ENCODE results near the gene NDUFV2. TPM values are rescaled to one million over a fixed set of nuclear protein-coding genes. Genes with fewer than 3 reads are reported as not detected.
"Not testable (repeated sequence)": the region's sequence is repeated elsewhere in the genome, so short reads cannot be mapped to it uniquely, and the experiment has no call there.

The NDUFV2 gene
- total and polyA plus RNA-seq, 5 experiments from 2014 or later, result 106 to 166 (median 149) TPM

DNA sequence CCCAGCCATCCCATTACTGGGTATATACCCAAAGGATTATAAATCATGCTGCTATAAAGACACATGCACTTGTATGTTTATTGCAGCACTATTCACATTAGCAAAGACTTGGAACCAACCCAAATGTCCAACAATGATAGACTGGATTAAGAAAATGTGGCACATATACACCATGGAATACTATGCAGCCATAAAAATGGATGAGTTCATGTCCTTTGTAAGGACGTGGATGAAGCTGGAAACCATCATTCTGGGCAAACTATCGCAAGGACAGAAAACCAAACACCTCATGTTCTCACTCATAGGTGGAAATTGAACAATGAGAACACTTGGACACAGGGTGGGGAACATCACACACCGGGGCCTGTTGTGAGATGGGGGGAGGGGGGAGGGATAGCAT lies 9.4 kb upstream of the NDUFV2 start:
- H3K27ac Mint-ChIP-seq, result peak overlapping the region in 6 of 10 donors; percentile 3 to 69 (median 42)
- H3K4me1 Mint-ChIP-seq, result peaks cover 21 to 65% (median 57%) of the 10 kb centered on the region in 4 donors
- H3K9me3 Mint-ChIP-seq, H3K27me3 Mint-ChIP-seq, DNase-seq, H3K36me3 Mint-ChIP-seq, ATAC-seq, H3K4me3 Mint-ChIP-seq: not testable (repeated sequence)
- POLR2A ChIA-PET, result interaction anchor here (0.7 to 13.6 kb wide), 3 partner anchors 9 to 44 kb away, joined by 3 to 254 read pairs (median 3); partner anchors contain the start of gene ANKRD12

DNA sequence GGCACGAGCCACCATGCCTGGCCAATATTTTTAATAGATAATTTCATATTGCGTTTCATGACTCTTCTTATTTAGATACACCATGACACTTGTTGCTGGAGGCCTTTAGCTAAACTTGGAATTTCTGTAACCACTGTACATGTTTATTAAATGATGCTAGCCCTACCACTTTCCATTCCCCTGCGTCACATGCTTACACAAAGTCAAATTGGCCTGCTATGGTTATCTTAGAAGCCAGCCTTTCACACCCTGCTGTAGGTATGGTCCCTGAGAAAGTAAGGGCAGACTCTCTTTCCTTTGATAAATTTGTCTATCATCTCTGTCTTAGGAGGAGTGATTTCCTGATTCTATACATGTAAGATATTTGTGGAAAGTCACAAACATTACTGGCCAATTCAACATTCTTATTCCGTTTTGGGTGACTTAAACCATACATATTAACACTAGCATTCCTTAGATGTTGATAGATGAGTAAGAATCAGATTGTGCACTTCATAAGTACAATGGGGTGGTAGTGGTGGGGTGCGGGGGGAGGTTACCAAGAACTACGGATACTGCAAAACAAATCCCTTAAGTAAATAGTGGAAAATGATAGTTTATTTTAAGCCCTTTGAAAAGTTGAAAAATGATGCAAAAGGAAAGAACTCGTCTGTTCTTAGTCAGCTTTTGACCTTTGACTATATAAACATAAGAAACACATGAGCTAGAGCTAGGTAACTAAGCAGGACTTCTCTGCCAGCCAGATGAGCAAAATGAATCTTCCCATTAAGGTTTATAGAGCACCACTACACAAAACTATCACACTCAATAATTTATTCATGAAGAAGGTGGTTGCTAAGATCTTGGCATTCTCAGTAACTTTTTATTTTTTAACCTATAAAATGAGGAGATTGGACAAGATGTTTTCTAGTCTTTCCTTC lies 7.9 kb upstream of the NDUFV2 start:
- POLR2A ChIA-PET, result interaction anchor here (0.7 to 13.6 kb wide), 3 partner anchors 9 to 43 kb away, joined by 3 to 254 read pairs (median 5); partner anchors contain the start of gene ANKRD12
- H3K36me3 Mint-ChIP-seq, result no peaks in the 10 kb centered on the region
- no peaks in the 10 kb centered on the region for H3K9me3 Mint-ChIP-seq
- peaks cover 21 to 57% (median 48%) of the 10 kb centered on the region in 4 donors for H3K4me1 Mint-ChIP-seq
- H3K27me3 Mint-ChIP-seq, result no peaks in the 10 kb centered on the region
- peak overlapping the region; percentile 87 to 97 (median 94) for H3K27ac Mint-ChIP-seq
- DNase-seq (no peak), ATAC-seq (no peak)
- peak overlapping the region in 9 of 10 donors; percentile 56 to 75 (median 72) for H3K4me3 Mint-ChIP-seq

DNA sequence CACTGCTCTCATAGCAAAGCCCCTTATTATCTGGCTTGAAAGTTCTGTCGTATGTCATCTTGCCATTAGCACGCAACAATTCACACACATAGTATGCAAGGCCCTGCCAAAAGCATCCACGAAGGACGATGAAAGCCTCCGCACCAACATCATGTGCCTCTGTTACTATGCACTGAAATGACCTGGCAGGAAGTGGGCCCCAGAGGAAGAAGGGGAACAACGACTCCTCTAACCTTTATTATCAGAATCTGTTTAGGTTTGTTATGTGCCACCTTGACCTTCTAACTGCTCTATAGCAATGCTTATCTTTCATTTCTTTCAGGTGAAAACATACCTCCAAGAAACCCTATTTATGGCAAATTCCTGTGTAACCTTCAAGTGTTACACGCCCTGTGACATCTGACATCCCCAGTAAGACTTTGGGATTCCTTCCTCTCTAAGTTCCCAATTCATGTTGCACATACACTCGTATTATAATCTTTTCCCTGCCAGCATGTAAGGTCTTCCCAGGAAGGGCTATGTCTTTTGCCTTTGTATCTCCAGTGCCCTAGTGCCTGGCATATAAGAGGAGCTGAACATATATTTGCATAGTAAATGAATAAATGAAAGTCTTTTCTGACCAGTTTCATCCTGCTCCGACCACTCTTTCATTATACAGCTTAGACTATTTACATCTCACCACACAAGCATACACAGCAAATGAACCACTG lies 7.0 kb upstream of the NDUFV2 start:
- ATAC-seq (peak; percentile 61 to 79), DNase-seq (peak in 8 of 10 donors; percentile 22 to 78 (median 60))
- POLR2A ChIA-PET, result interaction anchor here (1.0 to 13.6 kb wide), 2 partner anchors 13 to 42 kb away, joined by 5 to 254 read pairs; partner anchors contain the start of gene ANKRD12
- no peaks in the 10 kb centered on the region for H3K36me3 Mint-ChIP-seq
- H3K4me1 Mint-ChIP-seq, result peaks cover 21 to 51% (median 42%) of the 10 kb centered on the region in 4 donors
- H3K9me3 Mint-ChIP-seq, result no peaks in the 10 kb centered on the region
- H3K4me3 Mint-ChIP-seq, result peak overlapping the region; percentile 16 to 75 (median 70)
- no peaks in the 10 kb centered on the region for H3K27me3 Mint-ChIP-seq
- H3K27ac Mint-ChIP-seq, result peak overlapping the region; percentile 87 to 97 (median 94)

DNA sequence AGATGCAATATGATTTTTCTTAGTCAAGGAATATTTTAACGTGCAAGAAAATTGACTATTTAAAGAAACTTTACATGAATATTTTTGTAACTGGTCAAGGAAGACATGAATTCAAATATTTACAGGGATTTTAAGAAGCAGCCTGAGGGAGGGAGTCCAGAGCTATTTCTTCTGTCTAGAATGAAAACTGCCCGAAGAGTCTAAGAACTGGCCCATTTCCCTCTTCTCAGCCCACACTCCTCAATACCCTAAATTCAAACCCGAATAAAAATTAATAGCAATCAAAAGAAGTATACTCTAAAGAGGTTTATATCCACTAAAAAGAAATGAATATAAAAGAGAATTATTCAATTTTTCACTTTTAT lies 6.5 kb upstream of the NDUFV2 start:
- peak overlapping the region in 9 of 10 donors; percentile 0 to 75 (median 72) for H3K4me3 Mint-ChIP-seq
- peak overlapping the region; percentile 87 to 97 (median 94) for H3K27ac Mint-ChIP-seq
- H3K4me1 Mint-ChIP-seq, result peaks cover 17 to 46% (median 37%) of the 10 kb centered on the region in 4 donors

DNA sequence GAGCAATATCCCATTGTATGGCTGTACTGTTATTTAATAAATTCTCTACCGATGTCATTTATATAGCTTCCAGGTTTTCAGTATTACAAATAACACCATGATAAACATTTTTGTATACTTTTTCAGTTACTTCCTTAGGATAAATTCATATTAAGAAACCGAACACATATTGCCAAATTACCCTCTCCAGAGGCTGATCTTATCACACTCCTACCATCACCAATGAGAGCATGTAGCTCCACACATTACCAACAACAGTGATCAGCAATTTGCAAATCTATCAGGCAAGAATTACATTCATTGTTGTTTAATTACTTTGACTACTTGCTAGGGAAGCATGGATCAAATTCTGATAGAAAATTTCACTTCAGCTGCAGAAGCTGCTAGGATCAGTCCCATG lies 5.8 kb upstream of the NDUFV2 start:
- POLR2A ChIA-PET, result interaction anchor here (13.6 kb wide), 1 partner anchor 40 kb away, joined by 254 read pairs; the partner anchor contains the start of gene ANKRD12
- Mint-ChIP-seq H3K4me1 (peaks cover 18 to 46% (median 35%) of the 10 kb centered on the region in 4 donors), H3K36me3 (no peaks in the 10 kb centered on the region), H3K9me3 (no peaks in the 10 kb centered on the region), H3K27ac (peak overlapping the region in 2 of 10 donors; percentile 56 to 58), H3K4me3 (peak overlapping the region in 1 of 10 donors; percentile 26), H3K27me3 (no peaks in the 10 kb centered on the region)
- ATAC-seq (no peak), DNase-seq (no peak)

More for the DNA sequence above, 6.5 kb upstream of the NDUFV2 start:
- POLR2A ChIA-PET, result interaction anchor here (13.6 kb wide), 1 partner anchor 41 kb away, joined by 254 read pairs; the partner anchor contains the start of gene ANKRD12
- DNase-seq (no peak), ATAC-seq (no peak)
- H3K36me3 Mint-ChIP-seq, result no peaks in the 10 kb centered on the region
- H3K9me3 Mint-ChIP-seq, result no peaks in the 10 kb centered on the region
- H3K27me3 Mint-ChIP-seq, result no peaks in the 10 kb centered on the region

DNA sequence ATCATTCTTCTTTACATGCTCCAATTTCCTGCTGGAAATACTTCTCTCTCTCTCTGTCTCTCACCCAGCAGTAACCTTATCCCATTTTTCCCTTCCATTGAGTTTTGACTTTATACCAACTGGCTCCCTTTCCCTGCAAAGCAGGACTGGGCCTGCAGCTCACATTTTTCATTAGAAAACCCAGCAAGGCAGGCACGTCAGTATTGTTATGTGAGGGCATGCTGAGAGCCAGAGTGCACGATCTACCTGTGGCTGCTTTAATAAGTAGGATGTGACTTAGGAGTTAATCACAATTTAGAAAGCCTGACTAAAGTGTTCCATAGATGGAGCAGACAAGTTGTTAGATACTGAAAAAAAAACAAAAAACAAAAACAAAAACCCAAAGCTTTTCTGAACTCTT lies 5.2 kb upstream of the NDUFV2 start:
- Mint-ChIP-seq H3K4me3 (peak overlapping the region in 1 of 10 donors; percentile 43), H3K4me1 (peaks cover 20 to 46% (median 39%) of the 10 kb centered on the region in 4 donors), H3K27me3 (no peaks in the 10 kb centered on the region), H3K27ac (peak overlapping the region in 5 of 10 donors; percentile 19 to 83 (median 64)), H3K36me3 (no peaks in the 10 kb centered on the region), H3K9me3 (no peaks in the 10 kb centered on the region)
- DNase-seq (no peak), ATAC-seq (no peak)
- POLR2A ChIA-PET, result interaction anchor here (13.6 kb wide), 1 partner anchor 40 kb away, joined by 254 read pairs; the partner anchor contains the start of gene ANKRD12

DNA sequence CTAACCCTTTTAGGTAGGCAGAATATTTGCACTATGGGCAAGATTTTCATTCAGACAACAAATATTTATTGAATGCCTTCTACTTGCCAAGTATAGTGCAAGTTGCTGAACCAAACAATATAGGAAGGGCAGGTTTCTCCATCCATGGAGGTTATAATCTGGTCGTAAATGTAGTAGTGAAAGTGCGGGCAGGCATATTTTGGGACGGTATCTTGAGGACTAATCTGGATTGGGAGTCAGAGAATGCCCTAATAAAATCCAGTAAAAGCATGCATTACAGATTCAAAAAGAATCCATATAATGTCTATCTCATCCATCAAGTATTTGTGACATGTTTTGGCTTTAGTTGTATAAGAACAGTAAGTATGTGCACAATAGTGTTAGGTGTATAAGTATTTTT lies 1.7 kb upstream of the NDUFV2 start:
- POLR2A ChIA-PET, result interaction anchor here (2.3 to 13.6 kb wide), 5 partner anchors 10 to 36 kb away, joined by 9 to 254 read pairs (median 11); partner anchors contain the start of gene ANKRD12
- Mint-ChIP-seq H3K9me3 (no peaks in the 10 kb centered on the region), H3K4me3 (peak overlapping the region in 7 of 10 donors; percentile 0 to 64 (median 31)), H3K27me3 (no peaks in the 10 kb centered on the region), H3K36me3 (peaks cover 0 to 13% (median 0%) of the 10 kb centered on the region in 3 donors), H3K4me1 (peaks cover 27 to 42% (median 39%) of the 10 kb centered on the region in 4 donors), H3K27ac (peak overlapping the region in 7 of 10 donors; percentile 33 to 93 (median 78))
- ATAC-seq (no peak), DNase-seq (no peak)

DNA sequence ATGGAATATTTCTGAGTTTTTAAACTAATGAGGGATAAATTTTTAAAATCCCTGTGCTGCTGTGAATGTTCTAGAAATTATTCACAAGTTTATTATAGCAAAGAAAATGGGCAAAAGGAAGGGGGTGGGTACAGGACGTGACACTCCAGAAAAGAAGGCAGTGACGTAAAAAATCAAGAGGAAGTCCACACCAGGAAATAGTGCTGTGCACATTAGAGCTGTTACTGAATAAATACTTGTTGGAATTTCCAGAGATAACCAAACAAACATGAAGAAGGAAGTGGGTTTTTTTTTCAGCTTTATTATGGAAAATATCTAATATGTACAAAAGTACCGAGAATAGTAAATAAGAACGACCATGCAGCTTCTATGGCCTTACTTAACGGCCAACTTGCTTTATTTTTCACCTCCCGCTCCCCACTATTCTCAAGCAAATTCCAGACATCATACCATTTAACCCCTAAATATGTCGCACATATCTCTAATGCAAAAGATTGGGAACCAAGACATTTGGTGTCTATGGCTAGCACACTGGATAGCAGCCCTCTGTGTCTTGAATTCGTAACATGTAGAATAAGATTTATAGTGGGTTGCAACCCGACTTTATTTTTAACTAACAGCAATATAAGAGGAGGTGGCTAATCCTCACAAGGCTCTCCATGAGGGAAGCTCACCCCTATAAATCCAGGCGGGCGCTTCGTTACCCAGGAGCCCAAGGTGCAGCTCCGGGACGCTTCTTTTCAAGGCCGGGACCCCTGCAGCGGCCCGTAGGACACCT lies 580 bp upstream of the NDUFV2 start:
- POLR2A ChIA-PET, result interaction anchor here (0.5 to 13.6 kb wide), 20 partner anchors 9 to 813 kb away, joined by 3 to 254 read pairs (median 7); partner anchors contain the start of genes ANKRD12, TWSG1 and VAPA
- H3K36me3 Mint-ChIP-seq, result peaks cover 0 to 21% (median 0%) of the 10 kb centered on the region in 3 donors
- DNase-seq, result peak in 4 of 10 donors; percentile 41 to 71 (median 60)

DNA sequence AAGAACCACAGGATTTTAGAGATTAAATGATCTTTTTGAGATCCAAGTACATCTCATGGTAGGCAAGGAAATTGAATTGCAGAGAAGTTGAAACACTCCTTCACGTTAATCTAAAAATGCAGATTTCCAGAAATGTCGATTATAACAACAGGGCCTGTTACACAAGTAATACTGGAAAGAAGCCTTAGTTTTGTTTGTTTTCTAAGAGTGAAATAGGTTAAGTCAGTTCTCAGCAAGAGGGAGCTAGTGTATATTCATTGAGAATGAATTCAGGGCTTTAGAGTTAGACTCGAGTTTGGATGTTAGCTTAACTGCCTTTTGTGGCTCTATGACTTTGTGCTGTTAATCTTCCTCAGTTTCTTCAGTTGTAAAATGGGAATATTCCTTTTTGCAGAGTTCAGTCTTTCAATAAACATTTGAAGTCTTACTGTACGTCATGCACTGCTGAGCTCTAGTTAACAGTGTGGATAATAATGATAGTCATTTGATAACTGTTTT lies 926 bp downstream of the NDUFV2 start:
- ATAC-seq, result no peak
- peaks cover 0 to 26% (median 0%) of the 10 kb centered on the region in 3 donors for H3K36me3 Mint-ChIP-seq
- peak overlapping the region; percentile 89 to 100 (median 96) for H3K27ac Mint-ChIP-seq
- peak in 2 of 10 donors; percentile 21 to 37 for DNase-seq
- H3K4me1 Mint-ChIP-seq, result peaks cover 41 to 64% (median 59%) of the 10 kb centered on the region in 4 donors
- peak overlapping the region; percentile 89 to 98 (median 93) for H3K4me3 Mint-ChIP-seq
- POLR2A ChIA-PET, result interaction anchor here (1.0 to 13.6 kb wide), 14 partner anchors 7 to 231 kb away, joined by 3 to 254 read pairs (median 8); partner anchors contain the start of genes ANKRD12 and TWSG1
- H3K27me3 Mint-ChIP-seq, result no peaks in the 10 kb centered on the region
- no peaks in the 10 kb centered on the region for H3K9me3 Mint-ChIP-seq

More for the DNA sequence above, 580 bp upstream of the NDUFV2 start:
- peak; percentile 7 to 54 for ATAC-seq
- H3K27ac Mint-ChIP-seq, result peak overlapping the region; percentile 89 to 98 (median 96)
- H3K4me1 Mint-ChIP-seq, result peaks cover 32 to 50% (median 46%) of the 10 kb centered on the region in 4 donors
- H3K9me3 Mint-ChIP-seq, result no peaks in the 10 kb centered on the region
- no peaks in the 10 kb centered on the region for H3K27me3 Mint-ChIP-seq
- H3K4me3 Mint-ChIP-seq, result peak overlapping the region; percentile 89 to 98 (median 93)

DNA sequence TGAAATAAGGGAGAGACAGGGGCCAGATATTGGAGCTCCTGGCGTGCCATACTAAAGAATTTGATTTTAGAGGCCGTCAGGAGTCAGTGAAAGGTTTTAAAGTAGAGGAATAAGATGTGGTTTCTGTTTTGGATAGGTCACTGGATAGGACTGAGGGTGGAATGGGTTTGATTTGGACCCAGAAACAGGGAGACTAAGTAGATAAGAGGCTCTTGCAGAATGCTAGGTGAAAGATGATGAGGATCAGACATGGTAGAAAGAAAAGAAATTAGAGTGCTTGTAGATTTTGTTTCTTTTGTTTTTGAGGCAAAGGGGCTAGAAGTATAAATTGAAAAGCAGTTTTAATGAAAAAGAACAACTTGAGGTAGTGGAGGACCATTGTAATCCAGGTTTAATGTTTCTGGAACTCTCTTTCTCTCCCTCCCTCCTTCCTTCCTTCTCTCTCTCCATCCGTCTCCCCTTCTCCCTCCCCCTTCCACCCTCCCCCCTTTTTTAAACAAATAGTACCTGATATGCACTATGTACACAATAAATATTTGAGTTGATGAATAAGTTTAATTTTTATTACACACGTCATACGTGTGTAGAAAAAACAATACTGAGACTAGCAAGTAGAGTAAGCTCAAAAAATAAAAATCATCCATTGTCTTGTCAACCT lies 1.9 kb downstream of the NDUFV2 start:
- no peak for ATAC-seq
- DNase-seq, result no peak
- peak overlapping the region; percentile 89 to 98 (median 93) for H3K4me3 Mint-ChIP-seq
- H3K4me1 Mint-ChIP-seq, result peaks cover 44 to 74% (median 68%) of the 10 kb centered on the region in 4 donors
- peak overlapping the region; percentile 89 to 100 (median 96) for H3K27ac Mint-ChIP-seq
- H3K9me3 Mint-ChIP-seq, result no peaks in the 10 kb centered on the region
- peaks cover 0 to 31% (median 0%) of the 10 kb centered on the region in 3 donors for H3K36me3 Mint-ChIP-seq
- POLR2A ChIA-PET, result interaction anchor here (0.7 to 13.6 kb wide), 8 partner anchors 10 to 42 kb away, joined by 3 to 254 read pairs (median 6); partner anchors contain the start of gene ANKRD12
- H3K27me3 Mint-ChIP-seq, result no peaks in the 10 kb centered on the region

Data from naive thymus-derived CD8-positive, alpha-beta T cell (primary cell).